HEK293 (cell line): ENCODE measurements around the gene WASF3.

Source experiments
- ZBTB26 ChIP-seq: fragments of 450-650 bp; formaldehyde crosslinking; optimal IDR thresholded peaks from 2 replicates; pipeline ENCODE3; 2016; ENCODE audit warnings: missing biosample characterization, mild to moderate bottlenecking, missing genetic modification characterization
- ZNF146 ChIP-seq: fragments of 450-650 bp; formaldehyde crosslinking; IDR thresholded peaks from 2 replicates; pipeline ENCODE4 v1.5.1; 2016; ENCODE audit warnings: missing biosample characterization, missing genetic modification characterization
- ZNF169 ChIP-seq: fragments of 450-650 bp; formaldehyde crosslinking; IDR thresholded peaks from 2 replicates; pipeline ENCODE4 v1.5.1; 2016; ENCODE audit warnings: missing biosample characterization, missing genetic modification characterization
- ZNF510 ChIP-seq: fragments of 450-650 bp; formaldehyde crosslinking; IDR thresholded peaks from 2 replicates; pipeline ENCODE4 v1.5.1; 2018; ENCODE audit warnings: mild to moderate bottlenecking, missing genetic modification characterization, missing biosample characterization; ENCODE audit not compliant: insufficient replicate concordance
- ZNF530 ChIP-seq: fragments of 450-650 bp; formaldehyde crosslinking; IDR thresholded peaks from 2 replicates; pipeline ENCODE4 v1.5.1; 2016; ENCODE audit warnings: low read depth, missing biosample characterization, missing genetic modification characterization
- ZSCAN30 ChIP-seq: fragments of 450-650 bp; IDR thresholded peaks from 2 replicates; pipeline ENCODE4 v1.5.1; 2018; ENCODE audit warnings: missing biosample characterization, mild to moderate bottlenecking, missing genetic modification characterization, moderate library complexity
- TF ChIP-seq, protein P1 (sequence below): fragments of 450-650 bp; formaldehyde crosslinking; IDR thresholded peaks from 2 replicates; pipeline ENCODE4 v1.5.1; 2016; ENCODE audit warnings: missing biosample characterization, missing genetic modification characterization

DNA sequence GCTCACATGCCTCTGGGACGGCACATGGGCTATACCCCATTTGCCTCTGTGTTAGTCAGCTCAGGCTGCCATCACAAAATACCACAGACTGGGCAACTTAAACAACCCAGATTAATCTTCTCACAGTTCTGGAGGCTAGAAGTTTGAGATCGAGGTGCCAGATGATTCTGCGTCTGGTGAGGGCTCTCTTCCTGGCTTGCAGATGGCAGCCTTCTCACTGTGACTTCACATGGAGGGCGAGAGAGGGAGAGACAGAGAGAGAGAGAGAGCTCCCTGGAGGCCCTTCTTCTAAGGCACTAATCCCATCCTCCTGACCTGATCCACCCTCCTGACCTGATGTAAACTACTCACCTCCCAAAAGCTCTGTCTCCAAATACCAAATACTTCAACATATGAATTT lies 148.1 kb downstream of the WASF3 start:
- TF ChIP-seq ZBTB26 = no peak
- no peak for TF ChIP-seq ZNF146
- TF ChIP-seq ZNF530 (tag by site-specific recombination) = no peak
- TF ChIP-seq, protein P1, sequence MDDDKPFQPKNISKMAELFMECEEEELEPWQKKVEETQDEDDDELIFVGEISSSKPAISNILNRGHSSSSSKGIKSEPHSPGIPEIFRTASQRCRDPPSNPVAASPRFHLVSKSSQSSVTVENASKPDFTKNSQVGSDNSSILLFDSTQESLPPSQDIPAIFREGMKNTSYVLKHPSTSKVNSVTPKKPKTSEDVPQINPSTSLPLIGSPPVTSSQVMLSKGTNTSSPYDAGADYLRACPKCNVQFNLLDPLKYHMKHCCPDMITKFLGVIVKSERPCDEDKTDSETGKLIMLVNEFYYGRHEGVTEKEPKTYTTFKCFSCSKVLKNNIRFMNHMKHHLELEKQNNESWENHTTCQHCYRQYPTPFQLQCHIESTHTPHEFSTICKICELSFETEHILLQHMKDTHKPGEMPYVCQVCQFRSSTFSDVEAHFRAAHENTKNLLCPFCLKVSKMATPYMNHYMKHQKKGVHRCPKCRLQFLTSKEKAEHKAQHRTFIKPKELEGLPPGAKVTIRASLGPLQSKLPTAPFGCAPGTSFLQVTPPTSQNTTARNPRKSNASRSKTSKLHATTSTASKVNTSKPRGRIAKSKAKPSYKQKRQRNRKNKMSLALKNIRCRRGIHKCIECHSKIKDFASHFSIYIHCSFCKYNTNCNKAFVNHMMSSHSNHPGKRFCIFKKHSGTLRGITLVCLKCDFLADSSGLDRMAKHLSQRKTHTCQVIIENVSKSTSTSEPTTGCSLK (tag by site-specific recombination) = no peak
- no peak for TF ChIP-seq ZSCAN30
- TF ChIP-seq ZNF169 (tag by site-specific recombination) = no peak
- TF ChIP-seq ZNF510 (tag by site-specific recombination) = no peak
